NCI-H774 (cell line): Measurements from ENCODE around the gene ZRANB1.

Experiments used
- DNase-seq: peaks from one replicate; lab custom pipeline; 2025; lab: John Stamatoyannopoulos, UW

ZRANB1 gene

GRCh38 chr10:125005312-125006187, 63.6 kb downstream of the ZRANB1 start:
- DNase-seq = no peak

GRCh38 chr10:125006188-125006680, 64.3 kb downstream of the ZRANB1 start:
- no peak for DNase-seq

- no peak for DNase-seq
Observed at GRCh38 chr10:125006921-125007426, 65.1 kb downstream of the ZRANB1 start.

- DNase-seq = no peak
Observed at GRCh38 chr10:125007436-125007835, 65.5 kb downstream of the ZRANB1 start.

- no peak for DNase-seq
Observed at GRCh38 chr10:125008689-125009638, 67.0 kb downstream of the ZRANB1 start.

- no peak for DNase-seq
Observed at GRCh38 chr10:125009661-125010161, 67.8 kb downstream of the ZRANB1 start.

- DNase-seq = no peak
Observed at GRCh38 chr10:125010362-125010761, 68.4 kb downstream of the ZRANB1 start.

GRCh38 chr10:125011171-125011925, 69.4 kb downstream of the ZRANB1 start:
- no peak for DNase-seq

GRCh38 chr10:125011926-125012705, 70.2 kb downstream of the ZRANB1 start:
- DNase-seq = no peak

- DNase-seq = no peak
Observed at GRCh38 chr10:125012851-125013528, 71.1 kb downstream of the ZRANB1 start.

GRCh38 chr10:125013529-125013872, 71.6 kb downstream of the ZRANB1 start:
- no peak for DNase-seq

- no peak for DNase-seq
Observed at GRCh38 chr10:125014086-125014830, 72.3 kb downstream of the ZRANB1 start.

- no peak for DNase-seq
Observed at GRCh38 chr10:125014836-125015355, 73.0 kb downstream of the ZRANB1 start.

GRCh38 chr10:125015356-125015944, 73.5 kb downstream of the ZRANB1 start:
- no peak for DNase-seq

GRCh38 chr10:125016123-125016522, 74.2 kb downstream of the ZRANB1 start:
- no peak for DNase-seq

GRCh38 chr10:125016611-125017202, 74.8 kb downstream of the ZRANB1 start:
- no peak for DNase-seq

- no peak for DNase-seq
Observed at GRCh38 chr10:125017547-125018298, 75.8 kb downstream of the ZRANB1 start.
